GM19023 (cell line): ENCODE data around the gene ZBTB48.
A peak's percentile ranks its signal among the peaks of the same experiment; 100 is the strongest.

Source experiments
- ATAC-seq: cut with Tn5 transposase; IDR thresholded peaks from one replicate; pipeline ENCODE4 v1.9.1; 2021; ENCODE audit warnings: mild to moderate bottlenecking, moderate library complexity; ENCODE audit not compliant: unreplicated experiment

The ZBTB48 gene

DNA sequence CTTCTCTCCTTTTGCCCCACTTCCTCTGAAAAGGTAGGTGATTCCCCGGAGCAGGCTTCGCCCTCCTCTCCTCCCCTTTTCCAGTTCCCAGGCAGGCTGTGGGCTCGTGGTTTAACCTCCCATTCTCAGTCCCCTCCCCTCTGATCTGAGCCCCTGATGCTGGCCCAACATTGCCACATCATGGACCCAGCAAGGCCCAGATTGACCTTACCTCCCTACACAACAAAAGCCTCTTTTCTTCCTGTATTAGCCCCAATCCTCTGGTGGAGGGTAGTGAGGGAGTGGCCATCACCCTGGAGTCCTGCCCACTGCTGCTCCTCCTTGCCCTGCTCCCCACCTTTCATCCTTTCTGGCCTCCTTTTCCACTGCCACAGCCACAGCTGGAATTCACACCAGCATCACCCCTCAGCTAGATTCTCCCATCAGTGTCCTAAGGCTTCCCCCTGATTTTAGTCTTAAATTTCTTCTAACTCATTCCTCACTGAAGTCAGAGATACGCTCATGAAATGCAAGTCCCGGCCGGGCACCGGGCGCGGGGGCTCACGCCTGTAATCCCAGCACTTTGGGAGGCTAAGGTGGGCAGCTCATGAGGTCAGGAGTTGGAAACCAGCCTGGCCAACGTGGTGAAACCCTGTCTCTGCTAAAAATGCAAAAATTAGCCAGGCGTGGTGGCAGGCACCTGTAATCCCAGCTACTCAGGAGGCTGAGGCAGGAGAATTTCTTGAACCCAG is 7.0 kb upstream of the ZBTB48 start:
- no peak for ATAC-seq

DNA sequence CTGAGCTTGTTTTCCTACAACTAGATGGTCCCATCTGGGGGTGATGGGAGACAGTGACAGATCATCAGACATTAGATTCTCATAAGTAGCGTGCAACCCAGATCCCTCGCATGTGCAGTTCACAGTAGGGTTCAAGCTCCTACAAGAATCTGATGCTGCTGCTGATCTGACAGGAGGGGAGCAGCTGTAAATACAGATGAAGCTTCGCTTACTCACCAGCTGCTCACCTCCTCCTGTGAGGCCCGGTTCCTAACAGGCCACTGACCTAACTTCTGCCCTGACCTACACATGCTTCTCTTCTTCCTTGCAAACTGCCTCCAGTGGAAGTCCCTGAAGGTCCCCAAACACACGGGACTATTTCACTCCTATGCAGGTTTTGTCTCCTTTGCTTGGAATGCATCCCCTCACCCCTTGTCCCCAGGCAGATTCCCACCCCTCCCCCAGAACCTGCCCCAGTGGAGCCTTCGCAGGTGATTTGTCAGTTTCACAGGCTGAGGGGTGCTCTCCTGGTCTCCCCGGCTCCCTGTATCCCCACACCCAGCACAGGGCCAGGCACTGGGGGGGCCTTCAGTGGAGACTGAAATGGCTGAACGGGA is 5.7 kb upstream of the ZBTB48 start:
- ATAC-seq = no peak

DNA sequence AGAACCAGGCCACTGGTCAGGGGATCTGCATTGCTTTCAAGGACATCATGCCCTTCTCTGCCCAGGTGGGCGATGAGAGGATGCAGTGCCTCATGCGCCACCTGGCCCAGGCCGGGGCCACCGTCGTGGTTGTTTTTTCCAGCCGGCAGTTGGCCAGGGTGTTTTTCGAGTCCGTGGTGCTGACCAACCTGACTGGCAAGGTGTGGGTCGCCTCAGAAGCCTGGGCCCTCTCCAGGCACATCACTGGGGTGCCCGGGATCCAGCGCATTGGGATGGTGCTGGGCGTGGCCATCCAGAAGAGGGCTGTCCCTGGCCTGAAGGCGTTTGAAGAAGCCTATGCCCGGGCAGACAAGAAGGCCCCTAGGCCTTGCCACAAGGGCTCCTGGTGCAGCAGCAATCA is 5.0 kb upstream of the ZBTB48 start:
- no peak for ATAC-seq

- no peak for ATAC-seq
Measured at GRCh38 chr1:6577831-6578525, 1.8 kb upstream of the ZBTB48 start.

GRCh38 chr1:6578624-6579373 is 995 bp upstream of the ZBTB48 start:
- ATAC-seq = no peak

DNA sequence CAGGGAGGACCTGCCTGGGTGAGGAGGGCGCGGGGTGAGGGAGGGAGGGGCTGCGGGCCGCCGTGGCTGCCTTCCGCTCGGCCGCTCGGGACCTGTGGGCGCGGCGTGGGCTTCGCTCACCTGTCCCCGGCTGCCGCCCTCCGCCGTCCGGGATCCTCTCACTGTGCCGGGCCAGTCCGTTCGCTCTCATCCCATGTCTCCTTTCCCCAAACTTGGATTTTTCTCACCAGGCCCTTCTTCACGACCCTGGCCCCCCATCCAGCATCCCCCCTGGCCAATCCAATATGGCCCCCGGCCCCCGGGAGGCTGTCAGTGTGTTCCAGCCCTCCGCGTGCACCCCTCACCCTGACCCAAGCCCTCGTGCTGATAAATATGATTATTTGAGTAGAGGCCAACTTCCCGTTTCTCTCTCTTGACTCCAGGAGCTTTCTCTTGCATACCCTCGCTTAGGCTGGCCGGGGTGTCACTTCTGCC is 362 bp downstream of the ZBTB48 start:
- ATAC-seq = peak; percentile 6

DNA sequence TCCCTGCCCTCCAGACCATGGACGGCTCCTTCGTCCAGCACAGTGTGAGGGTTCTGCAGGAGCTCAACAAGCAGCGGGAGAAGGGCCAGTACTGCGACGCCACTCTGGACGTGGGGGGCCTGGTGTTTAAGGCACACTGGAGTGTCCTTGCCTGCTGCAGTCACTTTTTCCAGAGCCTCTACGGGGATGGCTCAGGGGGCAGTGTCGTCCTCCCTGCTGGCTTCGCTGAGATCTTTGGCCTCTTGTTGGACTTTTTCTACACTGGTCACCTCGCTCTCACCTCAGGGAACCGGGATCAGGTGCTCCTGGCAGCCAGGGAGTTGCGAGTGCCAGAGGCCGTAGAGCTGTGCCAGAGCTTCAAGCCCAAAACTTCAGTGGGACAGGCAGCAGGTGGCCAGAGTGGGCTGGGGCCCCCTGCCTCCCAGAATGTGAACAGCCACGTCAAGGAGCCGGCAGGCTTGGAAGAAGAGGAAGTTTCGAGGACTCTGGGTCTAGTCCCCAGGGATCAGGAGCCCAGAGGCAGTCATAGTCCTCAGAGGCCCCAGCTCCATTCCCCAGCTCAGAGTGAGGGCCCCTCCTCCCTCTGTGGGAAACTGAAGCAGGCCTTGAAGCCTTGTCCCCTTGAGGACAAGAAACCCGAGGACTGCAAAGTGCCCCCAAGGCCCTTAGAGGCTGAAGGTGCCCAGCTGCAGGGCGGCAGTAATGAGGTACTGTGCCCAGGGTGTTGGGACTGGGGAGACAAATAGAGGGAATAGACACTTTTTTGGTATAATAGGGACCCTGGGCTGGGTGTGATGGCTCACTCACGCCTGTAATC is 1.0 kb downstream of the ZBTB48 start:
- no peak for ATAC-seq

- no peak for ATAC-seq
Measured at GRCh38 chr1:6581561-6582305, 1.9 kb downstream of the ZBTB48 start.

- no peak for ATAC-seq
Measured at GRCh38 chr1:6582370-6582769, 2.6 kb downstream of the ZBTB48 start.

GRCh38 chr1:6584126-6585080 is 4.6 kb downstream of the ZBTB48 start:
- ATAC-seq = no peak

GRCh38 chr1:6585081-6585722 is 5.4 kb downstream of the ZBTB48 start:
- ATAC-seq = no peak

DNA sequence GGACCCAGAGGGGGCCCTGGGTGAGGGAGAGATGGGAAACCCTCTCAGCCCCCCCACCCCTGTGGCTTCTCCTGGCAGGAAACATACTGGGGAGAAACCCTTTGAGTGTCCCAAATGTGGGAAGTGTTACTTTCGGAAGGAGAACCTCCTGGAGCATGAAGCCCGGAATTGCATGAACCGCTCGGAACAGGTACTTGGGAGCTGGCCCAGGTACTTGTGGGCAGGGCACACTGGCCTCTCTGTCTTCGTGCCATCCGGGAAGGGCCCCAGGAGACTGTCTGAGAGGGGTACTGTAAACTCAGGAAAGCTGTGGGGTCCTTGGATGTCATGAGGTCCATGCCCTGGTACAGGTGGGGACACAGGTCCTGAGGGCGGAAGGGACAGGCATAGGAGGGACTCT is 6.0 kb downstream of the ZBTB48 start:
- no peak for ATAC-seq

GRCh38 chr1:6586404-6586816 is 6.6 kb downstream of the ZBTB48 start:
- no peak for ATAC-seq

DNA sequence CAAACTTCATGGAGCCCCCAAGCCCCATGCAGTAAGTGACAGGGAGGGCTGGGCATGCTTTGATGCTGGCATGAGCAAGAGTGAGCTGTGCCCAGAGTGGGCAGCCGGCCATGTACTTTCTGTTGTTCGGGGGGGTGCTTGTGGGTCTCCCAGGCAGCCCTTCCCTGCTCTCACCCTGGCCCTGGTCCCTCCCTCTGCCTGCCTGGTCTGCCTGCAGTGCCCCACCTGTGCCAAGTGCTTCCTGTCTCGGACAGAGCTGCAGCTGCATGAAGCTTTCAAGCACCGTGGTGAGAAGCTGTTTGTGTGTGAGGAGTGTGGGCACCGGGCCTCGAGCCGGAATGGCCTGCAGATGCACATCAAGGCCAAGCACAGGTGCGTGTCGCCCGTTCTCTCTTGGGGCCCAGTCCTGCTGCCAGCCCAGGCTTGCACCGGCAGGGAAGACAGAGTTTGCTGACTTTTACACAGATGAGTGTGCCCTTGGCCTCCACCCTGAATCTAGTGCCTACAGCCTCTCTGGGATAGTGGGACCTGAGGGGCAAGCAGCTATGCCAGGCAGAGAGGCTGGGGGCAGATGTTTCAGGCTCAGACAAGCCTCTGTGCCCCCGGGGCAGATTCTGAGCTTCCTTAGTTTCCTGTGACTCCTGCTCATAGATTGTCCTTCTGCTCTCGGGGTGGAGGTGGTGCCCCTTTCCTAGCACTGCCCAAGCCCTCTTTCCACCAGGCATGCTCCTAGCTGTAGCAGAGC is 7.6 kb downstream of the ZBTB48 start:
- ATAC-seq = no peak

DNA sequence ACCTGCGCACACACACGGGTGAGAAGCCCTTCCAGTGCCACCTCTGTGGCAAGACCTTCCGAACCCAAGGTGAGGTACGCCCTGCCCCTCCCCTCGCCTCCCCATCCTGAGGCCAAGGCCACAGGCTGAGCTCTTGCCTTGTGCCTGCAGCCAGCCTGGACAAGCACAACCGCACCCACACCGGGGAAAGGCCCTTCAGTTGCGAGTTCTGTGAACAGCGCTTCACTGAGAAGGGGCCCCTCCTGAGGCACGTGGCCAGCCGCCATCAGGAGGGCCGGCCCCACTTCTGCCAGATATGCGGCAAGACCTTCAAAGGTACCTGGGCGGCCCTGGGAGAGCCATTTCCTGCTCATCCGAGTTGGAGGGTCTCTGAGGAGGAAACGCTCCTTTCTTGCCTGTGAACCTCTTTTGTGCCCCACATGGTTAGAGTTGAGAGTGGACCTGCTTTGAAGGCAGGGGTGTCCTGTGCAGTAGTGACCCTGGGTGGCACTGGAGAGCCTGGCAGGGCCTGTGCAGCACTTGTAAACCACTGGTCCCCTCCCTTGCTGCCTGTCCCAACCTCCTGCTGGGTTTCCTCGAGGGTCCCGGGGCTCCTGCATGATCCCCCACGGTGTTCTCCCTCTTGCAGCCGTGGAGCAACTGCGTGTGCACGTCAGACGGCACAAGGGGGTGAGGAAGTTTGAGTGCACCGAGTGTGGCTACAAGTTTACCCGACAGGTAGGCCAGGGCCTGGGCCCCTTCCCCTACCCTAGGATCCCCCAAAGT is 8.5 kb downstream of the ZBTB48 start:
- no peak for ATAC-seq

GRCh38 chr1:6588893-6589520 is 9.2 kb downstream of the ZBTB48 start:
- no peak for ATAC-seq
